Skeletal muscle tissue (tissue), 4 donors: ENCODE data around the gene SYNJ1. TPM values are rescaled to one million over a fixed set of nuclear protein-coding genes. Genes with fewer than 3 reads are reported as not detected.
"Not testable (repeated sequence)": the region's sequence is repeated elsewhere in the genome, so short reads cannot be mapped to it uniquely, and the experiment has no call there.

Experiments
- H3K27ac ChIP-seq: one replicate; pipeline ENCODE4 v1.7.0; 2013; ENCODE audit warnings: mild to moderate bottlenecking, low read depth, low read length, inconsistent platforms
- H3K27me3 ChIP-seq, 3 donors: one replicate each; pipeline ENCODE4 v1.7.0; 2013; ENCODE audit warnings: low read length in 3 of 3; ENCODE audit not compliant: control insufficient read depth in 3 of 3, insufficient read depth in 3 of 3
- H3K36me3 ChIP-seq, 3 donors: one replicate each; pipeline ENCODE4 v1.7.0; 2013; ENCODE audit warnings: low read length in 3 of 3; ENCODE audit not compliant: control insufficient read depth in 3 of 3, insufficient read depth in 3 of 3
- H3K4me1 ChIP-seq, 3 donors: one replicate each; pipeline ENCODE4 v1.7.0; 2013; ENCODE audit warnings: low read length in 3 of 3, mild to moderate bottlenecking in 3 of 3; ENCODE audit not compliant: control insufficient read depth in 3 of 3, insufficient read depth in 3 of 3
- H3K4me3 ChIP-seq, 3 donors: one replicate each; pipeline ENCODE4 v1.7.0; 2013; ENCODE audit warnings: low read length in 3 of 3
- H3K9ac ChIP-seq, 3 donors: one replicate each; pipeline ENCODE4 v1.7.0; 2013; ENCODE audit warnings: low read length in 3 of 3, mild to moderate bottlenecking in 3 of 3, moderate library complexity in 2 of 3, low read depth in 1 of 3
- H3K9me3 ChIP-seq, 3 donors: one replicate each; pipeline ENCODE4 v1.7.0; 2013; ENCODE audit warnings: low read length in 3 of 3; ENCODE audit not compliant: control insufficient read depth in 3 of 3
- total RNA-seq: library from RNA; depleted of rRNA; stranded (reverse); fragments of >200 nt; gene quantifications from one replicate; pipeline ENCODE4 v1.2.3, GENCODE V29; 2014
- donor health status: Osteomylitis.

The SYNJ1 gene
- total RNA-seq, 1 donor from 2014 or later = 4.7 TPM

DNA sequence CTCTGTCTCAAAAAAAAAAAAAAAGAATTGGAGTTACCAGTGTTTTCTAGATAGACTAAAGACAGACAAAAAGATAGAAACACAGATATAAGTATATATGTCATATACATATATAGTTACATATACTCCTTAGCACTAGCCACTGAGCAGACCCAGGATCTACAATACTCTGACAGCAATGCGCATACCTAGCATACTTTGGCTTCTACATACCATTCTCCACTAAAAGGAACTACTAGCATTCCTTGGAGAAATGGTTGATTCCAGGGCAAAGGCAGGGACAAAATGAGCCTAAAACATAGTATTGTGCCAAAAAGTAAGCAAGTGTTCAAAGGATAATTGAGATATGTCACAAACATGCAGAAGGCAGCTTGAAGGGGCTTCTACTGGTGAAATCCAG lies 22.7 kb downstream of the SYNJ1 start:
- Histone ChIP-seq H3K9me3 (no peaks in the 10 kb centered on the region), H3K9ac (no peak overlapping the region), H3K27ac (no peak overlapping the region), H3K4me3 (no peak overlapping the region), H3K36me3 (no peaks in the 10 kb centered on the region), H3K27me3 (no peaks in the 10 kb centered on the region), H3K4me1 (no peaks in the 10 kb centered on the region)

- H3K36me3 ChIP-seq = no peaks in the 10 kb centered on the region
- no peaks in the 10 kb centered on the region for H3K9me3 ChIP-seq
- H3K4me3 ChIP-seq = no peak overlapping the region
- no peak overlapping the region for H3K27ac ChIP-seq
- no peaks in the 10 kb centered on the region for H3K27me3 ChIP-seq
- H3K9ac ChIP-seq = no peak overlapping the region
- H3K4me1 ChIP-seq = no peaks in the 10 kb centered on the region
Measured at GRCh38 chr21:32702702-32703101, 25.1 kb downstream of the SYNJ1 start.

DNA sequence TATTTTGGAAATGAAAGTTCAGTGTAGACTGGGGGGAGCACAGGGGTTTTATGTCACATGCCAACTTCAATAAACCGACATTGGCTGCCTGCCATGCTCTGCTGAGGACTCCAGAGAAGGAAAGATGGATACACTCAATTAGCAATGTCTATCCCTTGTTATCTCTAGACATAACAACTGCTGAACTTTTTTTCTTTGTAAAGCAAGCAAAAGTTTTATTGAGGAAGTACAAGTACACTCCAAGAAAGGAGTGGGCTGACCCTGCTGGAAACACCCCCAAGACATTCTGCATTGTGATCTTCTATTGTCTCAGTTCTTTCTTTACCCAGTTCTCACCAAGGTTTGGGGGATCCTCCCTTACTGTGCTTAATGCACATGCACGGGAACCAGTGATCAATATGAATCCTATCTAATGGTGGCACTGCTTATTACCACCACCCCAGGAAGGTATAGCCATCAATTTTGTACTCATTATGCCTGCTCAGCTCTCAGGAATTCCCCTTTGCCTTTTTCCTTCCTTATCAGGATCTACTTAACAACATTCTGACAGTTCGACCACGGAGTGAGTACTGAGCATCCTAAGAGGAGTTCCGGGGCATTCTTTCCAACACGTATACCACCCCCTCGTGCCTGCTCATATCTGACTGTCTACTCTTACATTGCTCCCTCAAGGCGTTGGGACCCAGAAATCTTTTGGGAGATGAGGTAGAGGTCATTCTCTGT lies 28.7 kb downstream of the SYNJ1 start:
- H3K4me1 ChIP-seq = no peaks in the 10 kb centered on the region
- H3K9me3 ChIP-seq = no peaks in the 10 kb centered on the region
- H3K4me3 ChIP-seq = no peak overlapping the region
- H3K27me3 ChIP-seq = no peaks in the 10 kb centered on the region
- H3K27ac ChIP-seq = no peak overlapping the region
- H3K9ac ChIP-seq = no peak overlapping the region
- H3K36me3 ChIP-seq = no peaks in the 10 kb centered on the region

GRCh38 chr21:32698286-32698685 lies 29.5 kb downstream of the SYNJ1 start:
- H3K9ac ChIP-seq = no peak overlapping the region
- no peaks in the 10 kb centered on the region for H3K9me3 ChIP-seq
- H3K36me3 ChIP-seq = no peaks in the 10 kb centered on the region
- H3K27ac ChIP-seq = no peak overlapping the region
- H3K4me3 ChIP-seq = no peak overlapping the region
- H3K27me3 ChIP-seq = no peaks in the 10 kb centered on the region
- H3K4me1 ChIP-seq = no peaks in the 10 kb centered on the region

- H3K4me3 ChIP-seq, H3K4me1 ChIP-seq, H3K9me3 ChIP-seq, H3K9ac ChIP-seq, H3K27me3 ChIP-seq, H3K27ac ChIP-seq, H3K36me3 ChIP-seq: not testable (repeated sequence)
Measured at GRCh38 chr21:32695482-32695881, 32.3 kb downstream of the SYNJ1 start.

DNA sequence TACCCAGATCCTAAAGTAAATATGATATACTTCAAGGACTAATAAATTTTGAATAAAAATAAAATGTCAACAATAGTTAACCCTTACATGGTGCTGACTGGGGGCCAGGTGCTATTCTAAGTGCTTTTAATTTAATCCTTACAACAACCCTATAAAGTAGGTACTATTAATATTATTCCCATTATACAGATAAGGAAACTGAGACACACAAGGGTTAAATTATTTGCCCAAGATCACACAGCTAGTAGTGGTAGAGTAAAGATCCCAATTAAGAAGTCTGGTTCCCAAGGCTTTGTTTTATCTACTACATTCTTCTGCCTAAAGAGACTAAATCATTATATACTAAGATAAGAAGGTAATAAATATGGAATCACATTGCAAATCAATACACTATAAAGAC lies 34.2 kb downstream of the SYNJ1 start:
- Histone ChIP-seq H3K27ac (no peak overlapping the region), H3K4me3 (no peak overlapping the region), H3K4me1 (no peaks in the 10 kb centered on the region), H3K36me3 (peaks cover 6 to 9% (median 8%) of the 10 kb centered on the region in 3 donors), H3K9me3 (no peaks in the 10 kb centered on the region), H3K9ac (no peak overlapping the region), H3K27me3 (no peaks in the 10 kb centered on the region)

DNA sequence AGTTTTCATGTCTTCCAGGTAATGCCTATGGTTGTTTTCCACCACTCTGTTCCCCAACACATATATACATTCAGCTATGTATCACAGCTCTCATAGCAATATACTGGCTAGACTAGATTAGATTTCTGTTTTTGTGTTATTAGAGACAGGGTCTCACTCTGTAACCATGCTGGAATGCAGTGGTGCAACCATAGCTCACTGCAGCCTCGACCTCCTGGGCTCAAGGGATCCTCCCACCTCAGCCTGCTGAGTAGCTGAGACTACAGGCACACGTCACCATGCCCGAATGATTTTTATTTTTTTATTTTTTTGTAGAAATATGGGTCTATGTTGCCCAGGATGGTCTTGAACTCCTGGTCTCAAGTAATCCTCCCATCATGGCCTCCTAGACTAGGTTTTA lies 37.7 kb downstream of the SYNJ1 start:
- Histone ChIP-seq H3K9me3 (no peaks in the 10 kb centered on the region), H3K9ac (no peak overlapping the region), H3K27me3 (no peaks in the 10 kb centered on the region), H3K27ac (no peak overlapping the region), H3K4me1 (no peaks in the 10 kb centered on the region), H3K4me3 (no peak overlapping the region), H3K36me3 (peaks cover 6 to 20% (median 19%) of the 10 kb centered on the region in 3 donors)

GRCh38 chr21:32687643-32688345 lies 40.0 kb downstream of the SYNJ1 start:
- H3K4me3 ChIP-seq = no peak overlapping the region
- H3K27me3 ChIP-seq = no peaks in the 10 kb centered on the region
- peaks cover 6 to 21% (median 20%) of the 10 kb centered on the region in 3 donors for H3K36me3 ChIP-seq
- H3K4me1 ChIP-seq = no peaks in the 10 kb centered on the region
- no peak overlapping the region for H3K27ac ChIP-seq
- H3K9ac ChIP-seq = no peak overlapping the region
- no peaks in the 10 kb centered on the region for H3K9me3 ChIP-seq

GRCh38 chr21:32682696-32683474 lies 44.9 kb downstream of the SYNJ1 start:
- Histone ChIP-seq H3K36me3 (peaks cover 2 to 16% (median 13%) of the 10 kb centered on the region in 3 donors), H3K27me3 (no peaks in the 10 kb centered on the region), H3K4me3 (no peak overlapping the region), H3K27ac (no peak overlapping the region), H3K4me1 (no peaks in the 10 kb centered on the region), H3K9ac (no peak overlapping the region), H3K9me3 (no peaks in the 10 kb centered on the region)

- no peaks in the 10 kb centered on the region for H3K9me3 ChIP-seq
- H3K4me1 ChIP-seq = no peaks in the 10 kb centered on the region
- H3K27ac ChIP-seq = no peak overlapping the region
- H3K9ac ChIP-seq = no peak overlapping the region
- H3K36me3 ChIP-seq = peaks cover 0 to 11% (median 10%) of the 10 kb centered on the region in 3 donors
- H3K4me3 ChIP-seq = no peak overlapping the region
- no peaks in the 10 kb centered on the region for H3K27me3 ChIP-seq
Measured at GRCh38 chr21:32674731-32675130, 53.1 kb downstream of the SYNJ1 start.
